ENCODE measurements around the gene AGXT.

Gene AGXT

GRCh38 chr2:240927390-240927781 lies 58.8 kb downstream of the AGXT start:
- DNase-seq (ENCODE audit: low read depth in 3 of 3): no peak

GRCh38 chr2:240928476-240929363 lies 60.1 kb downstream of the AGXT start:
- no peak for DNase-seq (ENCODE audit: low read depth in 3 of 3)

GRCh38 chr2:240929364-240930095 lies 60.9 kb downstream of the AGXT start:
- DNase-seq (ENCODE audit: low read depth in 3 of 3): no peak

Data from stimulated activated CD4-positive, alpha-beta T cell treated with anti-CD3 and anti-CD28 coated beads, TNF-alpha, amount 100 ng/mL, for 4 hours (primary cell).